IMR-90 (cell line): Measurements from ENCODE around the gene CSRNP3. TPM values are rescaled to one million over a fixed set of nuclear protein-coding genes. Genes with fewer than 3 reads are reported as not detected.

Experiments used
- ATAC-seq: fragments of 200-7000 bp; cut with Tn5 transposase; 2 replicates; pipeline ENCODE4 v1.9.1; 2020; ENCODE audit warnings: low read depth, mild to moderate bottlenecking, moderate library complexity
- BruUV-seq: library from RNA; stranded (reverse); fragments of 400-500 nt; replicated peaks from 2 replicates; lab custom pipeline; 2021; lab: Mats Ljungman, UMichigan
- CTCF ChIA-PET: fragments of 300-600 bp; formaldehyde crosslinking; extraction: SDS; loops from one replicate; lab custom pipeline; 2021; ENCODE audit warnings: antibody characterized with exemption; lab: Yijun Ruan, JAX
- POLR2A ChIA-PET: fragments of 300-600 bp; sonication (Branson Sonifier 250); formaldehyde crosslinking; loops from one replicate; lab custom pipeline; 2022; ENCODE audit warnings: antibody characterized with exemption; ENCODE audit not compliant: unreplicated experiment; lab: Charles Lee
- DNase-seq: peaks from one replicate; pipeline ENCODE4 v3.0.0; 2013
- H2AFZ ChIP-seq: replicated peaks from 2 replicates; pipeline ENCODE3; 2013; ENCODE audit warnings: low read length, mild to moderate bottlenecking; ENCODE audit not compliant: poor library complexity
- H2AK5ac ChIP-seq: 2 replicates; pipeline ENCODE4 v1.6.1; 2013; ENCODE audit warnings: low read depth, low read length, inconsistent platforms
- H2AK9ac ChIP-seq: replicated peaks from 2 replicates; pipeline ENCODE3; 2013; ENCODE audit warnings: mild to moderate bottlenecking, low read depth, low read length, moderate library complexity; ENCODE audit not compliant: poor library complexity
- H2BK120ac ChIP-seq: 2 replicates; pipeline ENCODE4 v1.6.1; 2013; ENCODE audit warnings: low read depth, low read length, inconsistent platforms
- H2BK15ac ChIP-seq: 3 replicates; pipeline ENCODE4 v1.6.1; 2013; ENCODE audit warnings: low read depth, low read length, inconsistent platforms
- H2BK20ac ChIP-seq: 2 replicates; pipeline ENCODE4 v1.6.1; 2013; ENCODE audit warnings: low read depth, mild to moderate bottlenecking, inconsistent platforms, low read length, moderate library complexity
- H2BK5ac ChIP-seq: 2 replicates; pipeline ENCODE4 v1.6.1; 2013; ENCODE audit warnings: mild to moderate bottlenecking, low read depth, low read length, inconsistent platforms; ENCODE audit not compliant: poor library complexity, severe bottlenecking
- H3K14ac ChIP-seq: replicated peaks from 2 replicates; pipeline ENCODE4 v1.6.1; 2013; ENCODE audit warnings: low read depth, low read length, inconsistent platforms
- H3K18ac ChIP-seq: 2 replicates; pipeline ENCODE4 v1.6.1; 2013; ENCODE audit warnings: low read depth, low read length, control low read depth
- H3K23ac ChIP-seq: 2 replicates; pipeline ENCODE4 v1.6.1; 2013; ENCODE audit warnings: low read depth, low read length, inconsistent platforms
- H3K27ac ChIP-seq: 2 replicates; pipeline ENCODE4 v1.5.1; 2013; ENCODE audit warnings: mild to moderate bottlenecking, control low read depth, low read length; ENCODE audit not compliant: insufficient read depth
- H3K27me3 ChIP-seq: 2 replicates; pipeline ENCODE4 v1.6.1; 2013; ENCODE audit warnings: low read length; ENCODE audit not compliant: control insufficient read depth, insufficient read depth
- H3K36me3 ChIP-seq: 2 replicates; pipeline ENCODE4 v1.6.1; 2013; ENCODE audit warnings: low read length, mixed read lengths; ENCODE audit not compliant: control insufficient read depth, insufficient read depth
- H3K4ac ChIP-seq: 2 replicates; pipeline ENCODE4 v1.6.1; 2013; ENCODE audit warnings: low read depth, low read length, inconsistent platforms
- H3K4me1 ChIP-seq: 2 replicates; pipeline ENCODE4 v1.6.1; 2013; ENCODE audit warnings: low read length, mixed read lengths; ENCODE audit not compliant: control insufficient read depth, insufficient read depth
- H3K4me2 ChIP-seq: 2 replicates; pipeline ENCODE4 v1.6.1; 2013; ENCODE audit warnings: low read depth, mild to moderate bottlenecking, control low read depth, low read length, moderate library complexity
- H3K4me3 ChIP-seq: 2 replicates; pipeline ENCODE4 v1.5.1; 2013; ENCODE audit warnings: low read depth, mild to moderate bottlenecking, control low read depth, low read length, moderate library complexity; ENCODE audit not compliant: insufficient read depth
- H3K56ac ChIP-seq: 2 replicates; pipeline ENCODE4 v1.6.1; 2013; ENCODE audit warnings: low read length, inconsistent platforms; ENCODE audit not compliant: insufficient read depth; ENCODE audit errors: extremely low read depth
- H3K79me1 ChIP-seq, 2 experiments: 2 replicates each; pipeline ENCODE4 v1.6.1; 2013; ENCODE audit warnings: low read length in 2 of 2, inconsistent platforms in 1 of 2, low read depth in 1 of 2
- H3K9ac ChIP-seq: 2 replicates; pipeline ENCODE4 v1.6.1; 2013; ENCODE audit warnings: low read depth, low read length, control low read depth
- H3K9me1 ChIP-seq: 2 replicates; pipeline ENCODE4 v1.6.1; 2013; ENCODE audit warnings: low read length, inconsistent platforms; ENCODE audit not compliant: insufficient read depth
- H3K9me3 ChIP-seq: 2 replicates; pipeline ENCODE4 v1.6.1; 2013; ENCODE audit warnings: low read length; ENCODE audit not compliant: control insufficient read depth, insufficient read depth
- H4K20me1 ChIP-seq: 2 replicates; pipeline ENCODE4 v1.6.1; 2013; ENCODE audit warnings: low read length, inconsistent platforms; ENCODE audit not compliant: insufficient read depth
- H4K5ac ChIP-seq: 2 replicates; pipeline ENCODE4 v1.6.1; 2013; ENCODE audit warnings: mild to moderate bottlenecking, low read depth, low read length, control low read depth
- H4K8ac ChIP-seq, 2 experiments: 2 replicates each; pipeline ENCODE4 v1.6.1; 2013; ENCODE audit warnings: low read depth in 2 of 2, low read length in 2 of 2, control low read depth in 1 of 2, inconsistent platforms in 1 of 2
- H4K91ac ChIP-seq: 2 replicates; pipeline ENCODE4 v1.6.1; 2013; ENCODE audit warnings: low read depth, low read length, inconsistent platforms; ENCODE audit not compliant: insufficient read depth
- BHLHE40 ChIP-seq: fragments of 150-350 bp; IDR thresholded peaks from 2 replicates; pipeline ENCODE4 v1.6.1; 2016; ENCODE audit warnings: mild to moderate bottlenecking, low read depth, low read length
- CHD1 ChIP-seq: IDR thresholded peaks from 2 replicates; pipeline ENCODE4 v1.6.1; 2012; ENCODE audit warnings: low read depth, low read length, improper control_type of control experiment
- CTCF ChIP-seq: conservative IDR thresholded peaks from 2 replicates; pipeline ENCODE4 v1.5.1; 2012; ENCODE audit warnings: mild to moderate bottlenecking, low read depth, low read length, improper control_type of control experiment
- NFE2L2 ChIP-seq: fragments of 150-350 bp; IDR thresholded peaks from 2 replicates; pipeline ENCODE4 v1.6.1; 2016; ENCODE audit warnings: low read depth, mild to moderate bottlenecking, low read length
- POLR2A ChIP-seq: IDR thresholded peaks from 2 replicates; pipeline ENCODE4 v1.6.1; 2012; ENCODE audit warnings: mild to moderate bottlenecking, low read depth, low read length
- RAD21 ChIP-seq: IDR thresholded peaks from 2 replicates; pipeline ENCODE4 v1.6.1; 2012; ENCODE audit warnings: low read length, improper control_type of control experiment
- RCOR1 ChIP-seq: IDR thresholded peaks from 2 replicates; pipeline ENCODE4 v1.6.1; 2012; ENCODE audit warnings: mild to moderate bottlenecking, low read length, improper control_type of control experiment; ENCODE audit not compliant: insufficient replicate concordance
- RFX5 ChIP-seq: IDR thresholded peaks from 2 replicates; pipeline ENCODE4 v1.8.0; 2012; ENCODE audit warnings: low read depth, mild to moderate bottlenecking, low read length, moderate library complexity
- SMC3 ChIP-seq: fragments of 150-350 bp; IDR thresholded peaks from 2 replicates; pipeline ENCODE4 v1.6.1; 2016; ENCODE audit warnings: low read depth, mild to moderate bottlenecking, antibody characterized with exemption, low read length, moderate library complexity
- USF2 ChIP-seq: fragments of 150-350 bp; IDR thresholded peaks from 2 replicates; pipeline ENCODE4 v1.6.1; 2017; ENCODE audit warnings: mild to moderate bottlenecking, antibody characterized with exemption, low read length, low read depth
- WGBS, 2 experiments: methylation state at CpG; one replicate each; pipeline versions ENCODE4 v1.1.5 to v1.1.7; 2013; ENCODE audit warnings: missing lambda C conversion rate in 2 of 2; ENCODE audit not compliant: insufficient read length in 1 of 2; ENCODE audit errors: extremely low coverage in 2 of 2; 5-methylcytosine and 5-hydroxymethylcytosine counted together
- dilution Hi-C: fragments of 300-500 bp; cut with HindIII; formaldehyde crosslinking; loops from one replicate; pipeline ENCODE4 v1.14.3; 2018; ENCODE audit warnings: low sequenced_read_pairs; ENCODE audit not compliant: unreplicated experiment
- in situ Hi-C: fragments of 300-500 bp; cut with MboI; formaldehyde crosslinking; loops from 3 replicates; pipeline ENCODE4 v1.14.3; 2019; ENCODE audit warnings: low sequenced_read_pairs, inconsistent platforms, mixed read lengths
- intact Hi-C: fragments of 100-400 bp; cut with micrococcal nuclease; formaldehyde crosslinking; loops from 2 replicates; pipeline ENCODE4 v1.10.0; 2022
- polyA plus RNA-seq, 3 experiments: library from polyadenylated mRNA; depleted of rRNA; stranded (reverse); fragments of >200 nt; gene quantifications; 2 replicates each; pipeline ENCODE4 v1.2.3, GENCODE V29; 2012; ENCODE audit warnings: low replicate concordance in 1 of 3
- total RNA-seq: library from RNA; depleted of rRNA; stranded (reverse); fragments of >200 nt; gene quantifications from 2 replicates; pipeline ENCODE4 v1.2.3, GENCODE V29; 2012

CSRNP3 gene
- total and polyA plus RNA-seq, 2 of the 4 experiments (the other 2 are of a cell fraction) = 0.21 to 0.72 TPM

- in situ Hi-C loops = no loop called here
Measured at GRCh38 chr2:165573534-165574461, 104.3 kb downstream of the CSRNP3 start.

More at GRCh38 chr2:165573534-165574461, 104.3 kb downstream of the CSRNP3 start:
- Histone ChIP-seq H4K91ac (no peak overlapping the region), H3K18ac (no peak overlapping the region), H3K4me1 (no peaks in the 10 kb centered on the region; the same call in 1 of the 2 replicates), H3K27me3 (no peaks in the 10 kb centered on the region), H4K20me1 (no peaks in the 10 kb centered on the region), H4K8ac (no peak overlapping the region), H4K5ac (no peak overlapping the region), H3K79me1 (no peaks in the 10 kb centered on the region), H3K56ac (no peak overlapping the region), H3K4me2 (peak overlapping the region; percentile 71), H2BK5ac (no peak overlapping the region), H3K9me1 (no peaks in the 10 kb centered on the region), H3K4me3 (no peak overlapping the region), H2BK120ac (no peak overlapping the region), H3K9ac (no peak overlapping the region), H2AFZ (peak overlapping the region; percentile 70), H2BK20ac (no peak overlapping the region), H3K4ac (no peak overlapping the region), H3K27ac (no peak overlapping the region), H2BK15ac (no peak overlapping the region), H3K23ac (no peak overlapping the region), H3K36me3 (no peaks in the 10 kb centered on the region), H2AK5ac (no peak overlapping the region), H3K9me3 (no peaks in the 10 kb centered on the region), H3K14ac (no peak overlapping the region), H2AK9ac (no peak overlapping the region)
- CTCF ChIA-PET = no interaction called here
- dilution Hi-C loops (no loop called here), intact Hi-C loops (no loop called here)
- POLR2A ChIA-PET = no interaction called here
- TF ChIP-seq NFE2L2 (no peak), POLR2A (no peak), CTCF (no peak), USF2 (no peak), RAD21 (no peak), RCOR1 (no peak), BHLHE40 (no peak), SMC3 (no peak), RFX5 (no peak), CHD1 (no peak)
- ATAC-seq (no peak; the same call in 1 of the 2 replicates), DNase-seq (no peak)
- BruUV-seq = no TSS peak
- WGBS, 2 experiments = 33% methylated on average over 2 of the region's 17 CpGs; no CpG with 5 or more reads in 1 of the 2 experiments
